ENCODE measurements around the gene LILRB2.
A peak's percentile ranks its signal among the peaks of the same experiment; 100 is the strongest.
"Not testable (repeated sequence)": the region's sequence is repeated elsewhere in the genome, so short reads cannot be mapped to it uniquely, and the experiment has no call there.

The LILRB2 gene

GRCh38 chr19:54271587-54271986 lies 9.3 kb downstream of the LILRB2 start:
- DNase-seq, result not testable (repeated sequence)

- DNase-seq, result no peak
Measured at GRCh38 chr19:54271106-54271505, 9.8 kb downstream of the LILRB2 start.

- no peak for DNase-seq
Measured at GRCh38 chr19:54268936-54269335, 12.0 kb downstream of the LILRB2 start.

GRCh38 chr19:54266133-54266532 lies 14.8 kb downstream of the LILRB2 start:
- DNase-seq, result peak; percentile 32

- DNase-seq, result no peak
Measured at GRCh38 chr19:54262470-54262869, 18.4 kb downstream of the LILRB2 start.

GRCh38 chr19:54262066-54262465 lies 18.8 kb downstream of the LILRB2 start:
- DNase-seq, result no peak

GRCh38 chr19:54257116-54257480 lies 23.8 kb downstream of the LILRB2 start, which contains the start of gene LILRB5:
LILRB5 (minus strand) TSS chr19:54257273; CDS start chr19:54257193, 80 bp downstream.
- DNase-seq, result no peak

GRCh38 chr19:54256250-54257115 lies 24.4 kb downstream of the LILRB2 start:
- no peak for DNase-seq

- DNase-seq, result no peak
Measured at GRCh38 chr19:54255105-54255775, 25.7 kb downstream of the LILRB2 start.

GRCh38 chr19:54254195-54254906 lies 26.6 kb downstream of the LILRB2 start:
- DNase-seq, result no peak

GRCh38 chr19:54253331-54254194 lies 27.3 kb downstream of the LILRB2 start:
- DNase-seq, result no peak

GRCh38 chr19:54252845-54253244 lies 28.1 kb downstream of the LILRB2 start:
- DNase-seq, result no peak

GRCh38 chr19:54252243-54252642 lies 28.7 kb downstream of the LILRB2 start:
- no peak for DNase-seq

GRCh38 chr19:54248016-54248601 lies 32.8 kb downstream of the LILRB2 start:
- no peak for DNase-seq

GRCh38 chr19:54247106-54247930 lies 33.6 kb downstream of the LILRB2 start:
- no peak for DNase-seq

- DNase-seq, result no peak
Measured at GRCh38 chr19:54245936-54246335, 35.0 kb downstream of the LILRB2 start.

GRCh38 chr19:54243809-54244208 lies 37.1 kb downstream of the LILRB2 start:
- not testable (repeated sequence) for DNase-seq

- not testable (repeated sequence) for DNase-seq
Measured at GRCh38 chr19:54242646-54243045, 38.3 kb downstream of the LILRB2 start, which contains the start of gene LILRA6. LILRA6 (minus strand) TSS chr19:54242790.

GRCh38 chr19:54242234-54242633 lies 38.7 kb downstream of the LILRB2 start:
- not testable (repeated sequence) for DNase-seq

GRCh38 chr19:54240372-54241336 lies 40.3 kb downstream of the LILRB2 start:
- DNase-seq, result not testable (repeated sequence)
